ENCODE data around the gene CDC42BPG. TPM values are rescaled to one million over a fixed set of nuclear protein-coding genes. Genes with fewer than 3 reads are reported as not detected.
"Not testable (repeated sequence)": the region's sequence is repeated elsewhere in the genome, so short reads cannot be mapped to it uniquely, and the experiment has no call there.

Gene CDC42BPG
- total RNA-seq, 1 donor from 2014 or later = 37.1 TPM

GRCh38 chr11:64850979-64851567, 6.6 kb upstream of the CDC42BPG start:
- no peak for DNase-seq (ENCODE audit: low spot score)

DNA sequence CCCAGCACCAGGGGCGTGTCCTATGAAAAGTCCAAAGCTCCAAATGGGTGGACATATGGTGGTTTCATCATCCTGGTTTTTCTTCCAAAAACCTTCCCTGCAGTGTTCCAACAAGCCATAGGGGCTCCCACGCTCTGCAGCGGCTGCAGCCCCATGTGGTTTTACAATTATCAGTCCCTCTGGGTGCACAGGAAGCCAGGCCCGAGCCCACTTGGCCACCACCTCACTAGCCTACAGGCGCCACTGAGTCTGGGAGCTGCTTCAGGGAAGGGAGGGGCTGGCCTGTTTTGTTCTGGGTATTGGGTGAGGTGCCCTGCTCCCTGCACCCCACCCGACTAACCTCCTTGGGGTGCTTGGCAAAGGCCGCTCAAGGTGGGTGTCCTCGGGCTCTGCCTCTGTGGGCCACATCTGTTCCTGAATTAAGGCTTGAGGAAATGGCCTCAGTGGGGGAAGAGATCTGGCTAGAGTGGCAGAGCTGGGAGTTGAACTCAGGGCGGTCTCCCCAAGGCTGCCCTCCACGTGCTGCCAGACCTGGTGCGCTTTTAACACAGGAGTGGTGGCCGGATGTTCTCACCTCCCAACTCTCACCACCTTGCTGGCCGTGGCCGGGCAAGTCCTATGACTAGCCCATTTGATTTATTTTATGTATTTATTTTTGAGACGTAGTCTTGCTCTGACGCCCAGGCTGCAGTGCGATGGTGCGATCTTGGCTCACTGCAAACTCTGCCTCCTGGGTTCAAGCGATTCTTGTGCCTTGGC, 5.3 kb upstream of the CDC42BPG start:
- no peak for DNase-seq (ENCODE audit: low spot score)

DNA sequence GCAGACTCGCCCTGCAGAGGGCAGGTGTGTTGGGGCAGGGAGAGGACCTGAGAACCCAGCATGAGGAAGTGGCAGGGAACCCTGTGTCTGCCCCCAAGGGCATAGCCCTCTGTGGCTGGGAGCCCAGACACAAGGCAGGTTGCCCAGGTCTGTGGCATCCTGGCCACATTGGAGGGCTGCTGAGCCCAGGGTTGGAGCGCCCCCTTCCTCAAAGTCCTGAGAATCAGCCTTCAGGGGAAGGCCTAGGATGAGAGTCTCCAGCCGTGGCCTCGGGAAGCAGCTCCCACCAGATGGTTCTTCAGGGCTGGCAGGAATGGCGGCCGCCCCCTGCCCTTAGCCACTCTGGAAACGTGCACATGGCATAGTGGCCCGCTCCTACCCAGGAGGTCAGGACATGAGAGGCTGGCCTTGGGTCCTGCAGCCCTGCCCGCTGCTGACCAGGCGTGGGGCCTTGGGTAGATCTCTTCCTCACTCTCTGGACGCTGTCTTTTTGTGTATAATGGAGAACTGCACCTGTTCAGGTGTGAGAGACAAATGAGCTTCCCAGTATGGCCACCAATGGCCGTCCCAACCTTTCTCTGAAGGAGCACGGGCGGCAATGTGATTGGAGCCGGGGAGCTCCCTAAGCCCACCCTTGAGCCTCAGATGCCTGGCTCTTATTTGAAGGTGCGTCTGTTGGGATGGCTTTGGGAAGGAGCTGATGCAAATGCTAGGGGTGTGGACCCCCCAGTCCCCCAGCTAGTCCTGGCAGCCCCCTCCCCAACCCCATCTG, 4.6 kb upstream of the CDC42BPG start:
- DNase-seq (ENCODE audit: low spot score) = peak; percentile 87

DNA sequence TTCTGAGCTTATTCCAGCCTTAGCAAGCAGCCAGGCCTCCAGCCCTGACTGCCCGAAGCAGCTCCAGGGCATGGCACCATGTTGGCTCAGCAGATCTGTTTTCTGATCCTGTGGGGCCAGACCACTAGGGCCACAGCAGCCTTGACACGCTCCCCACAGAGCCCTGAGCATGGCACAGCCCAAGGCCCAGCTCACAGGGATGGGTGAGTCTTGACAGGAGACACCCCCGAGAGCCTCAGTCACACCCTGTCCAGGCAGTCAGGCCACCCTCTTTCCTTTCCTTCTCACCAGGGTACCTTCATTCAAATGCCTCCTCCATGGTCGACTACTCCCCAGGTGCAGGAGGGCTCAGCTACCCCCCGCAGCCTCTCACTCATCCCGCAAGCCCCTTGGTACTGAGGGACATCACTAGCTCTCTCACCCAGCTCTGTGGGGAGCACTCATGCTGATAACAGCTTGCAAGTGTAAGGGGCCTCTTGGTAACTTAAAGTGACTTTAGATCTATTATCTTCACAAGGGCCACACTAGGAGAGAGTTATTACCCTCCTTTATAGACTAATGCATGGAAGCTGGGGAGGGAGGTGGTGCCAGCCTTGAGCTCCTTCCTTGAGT, 3.9 kb upstream of the CDC42BPG start:
- no peak for DNase-seq (ENCODE audit: low spot score)

DNA sequence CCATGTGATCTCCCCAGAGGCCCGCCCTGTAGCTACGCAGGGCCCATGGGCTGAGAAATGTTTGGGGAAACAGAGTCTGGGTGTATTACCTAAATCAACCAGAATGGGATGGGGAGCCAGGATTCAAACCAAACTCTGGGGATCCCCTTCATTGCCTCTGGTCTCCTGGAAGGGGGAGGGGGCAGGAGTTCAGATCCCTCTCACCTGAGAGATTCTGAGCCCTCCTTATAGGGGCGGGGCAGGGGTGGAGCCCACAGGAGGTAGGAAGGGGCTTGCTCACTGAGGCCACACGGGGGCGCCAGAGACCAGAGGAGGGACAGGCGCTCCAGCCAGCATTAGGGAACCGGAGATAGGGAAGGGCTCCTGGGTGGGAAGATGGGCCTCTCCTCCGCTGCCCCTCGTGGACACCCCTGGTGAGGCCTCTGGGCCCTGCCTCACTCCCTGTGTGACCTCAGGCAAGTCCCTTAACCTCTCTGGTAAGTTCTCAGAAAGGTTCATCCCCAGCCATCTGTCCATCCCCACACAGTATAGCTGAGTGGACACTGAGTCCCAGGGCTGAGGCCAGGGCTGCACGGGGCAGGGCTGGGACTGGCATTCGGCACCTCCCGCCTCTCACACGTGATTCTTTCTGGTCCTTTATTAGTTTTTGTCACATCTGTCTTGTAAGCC, 2.7 kb upstream of the CDC42BPG start:
- DNase-seq (ENCODE audit: low spot score) = peak; percentile 88

DNA sequence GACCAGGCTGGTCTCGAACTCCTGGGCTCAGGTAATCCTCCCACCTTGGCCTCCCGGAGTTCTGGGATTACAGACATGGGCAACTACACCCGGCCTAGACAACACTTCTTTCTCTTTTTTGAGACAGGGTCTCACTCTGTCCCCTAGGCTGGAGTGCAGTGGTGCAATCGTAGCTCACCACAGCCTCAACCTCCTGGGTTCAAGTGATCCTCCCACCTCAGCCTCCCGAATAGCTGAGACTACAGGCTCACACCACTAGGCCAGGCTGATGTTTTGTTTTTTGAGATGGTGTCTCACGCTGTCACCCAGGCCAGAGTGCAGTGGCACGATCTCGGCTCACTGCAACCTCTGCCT, 1.3 kb upstream of the CDC42BPG start:
- not testable (repeated sequence) for DNase-seq (ENCODE audit: low spot score)

GRCh38 chr11:64845129-64845775, 799 bp upstream of the CDC42BPG start:
- DNase-seq (ENCODE audit: low spot score) = no peak

GRCh38 chr11:64843686-64844329, 645 bp downstream of the CDC42BPG start:
- no peak for DNase-seq (ENCODE audit: low spot score)

DNA sequence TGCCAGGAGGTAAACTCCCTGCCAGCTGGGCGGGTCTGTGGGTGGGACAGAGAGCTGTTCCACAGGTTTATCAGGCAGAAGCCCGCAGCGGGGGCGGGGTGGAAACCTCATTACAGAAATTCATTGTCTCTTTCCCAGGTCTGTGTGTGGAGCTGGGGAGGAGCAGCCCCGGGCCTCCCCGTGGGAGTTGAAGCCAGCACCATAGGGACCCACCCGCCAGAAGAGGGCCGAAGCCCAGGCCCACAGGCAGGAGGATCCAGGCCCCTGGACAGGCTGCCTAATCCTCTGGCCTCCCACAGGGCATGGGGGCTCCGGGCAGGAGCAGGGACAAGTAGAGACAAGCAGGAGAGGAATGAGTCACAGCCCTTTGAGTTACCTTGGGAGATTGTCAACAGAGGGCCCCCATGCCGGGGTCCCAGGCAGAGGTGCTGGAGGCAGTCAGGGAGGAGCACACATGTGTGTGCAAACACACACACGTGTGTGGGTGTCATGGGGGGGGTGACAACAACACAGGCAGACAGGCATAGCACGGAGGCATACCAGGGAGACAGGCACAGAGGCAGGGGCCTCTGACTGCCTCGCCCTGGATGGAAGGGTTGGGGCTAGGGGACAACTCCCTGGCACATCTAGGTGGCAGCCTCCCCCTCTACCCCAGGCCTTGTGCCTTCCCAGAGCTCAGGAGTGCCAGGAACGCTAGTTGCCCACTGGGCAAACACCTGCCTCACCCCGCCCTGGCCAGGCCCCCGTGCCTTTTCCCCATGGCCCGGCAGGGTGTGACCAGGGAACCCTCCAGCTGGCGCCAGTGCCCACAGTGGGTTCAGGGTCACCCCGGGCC, 1.4 kb downstream of the CDC42BPG start:
- DNase-seq (ENCODE audit: low spot score) = peak; percentile 55

GRCh38 chr11:64842366-64842759, 2.1 kb downstream of the CDC42BPG start:
- DNase-seq (ENCODE audit: low spot score) = no peak

DNA sequence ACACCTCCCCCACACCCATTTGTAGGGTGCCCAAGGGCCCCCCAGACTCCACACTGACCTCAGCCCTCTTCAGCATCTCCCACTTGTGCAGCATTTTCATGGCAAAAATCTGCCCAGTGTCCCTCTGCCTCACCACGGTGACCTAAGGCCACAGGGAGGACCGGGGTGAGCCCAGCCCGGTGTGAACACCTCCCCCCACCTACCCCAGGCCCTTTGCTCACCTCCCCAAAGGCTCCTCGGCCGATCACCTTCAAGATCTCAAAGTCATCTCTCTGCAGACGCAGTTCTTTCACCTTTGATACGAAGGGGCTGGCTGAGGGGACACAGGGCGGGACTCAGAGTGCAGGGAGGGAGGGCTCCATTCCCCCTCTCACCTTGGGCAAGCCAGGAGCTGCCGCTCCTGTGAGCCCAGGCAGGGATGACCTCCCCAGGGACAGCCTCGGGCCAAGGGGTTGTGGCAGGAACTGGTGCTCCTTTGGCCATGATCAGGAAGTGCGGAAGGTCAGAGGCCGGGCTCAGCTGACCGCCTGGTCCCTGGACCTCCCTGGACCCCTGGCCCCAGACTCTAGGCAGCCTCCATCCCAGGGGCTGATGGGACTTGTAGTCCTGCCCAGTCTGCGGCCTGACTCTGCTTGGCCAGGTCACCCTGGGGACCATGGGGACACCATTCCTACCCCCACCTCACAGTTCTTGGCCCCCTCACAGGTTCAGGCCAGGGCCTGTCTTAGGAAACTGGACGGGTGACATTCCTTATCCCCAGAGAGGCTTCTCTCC, 2.7 kb downstream of the CDC42BPG start:
- DNase-seq (ENCODE audit: low spot score) = no peak

- no peak for DNase-seq (ENCODE audit: low spot score)
Observed at GRCh38 chr11:64839887-64840782, 4.3 kb downstream of the CDC42BPG start.

GRCh38 chr11:64839335-64839734, 5.1 kb downstream of the CDC42BPG start:
- DNase-seq (ENCODE audit: low spot score) = no peak

DNA sequence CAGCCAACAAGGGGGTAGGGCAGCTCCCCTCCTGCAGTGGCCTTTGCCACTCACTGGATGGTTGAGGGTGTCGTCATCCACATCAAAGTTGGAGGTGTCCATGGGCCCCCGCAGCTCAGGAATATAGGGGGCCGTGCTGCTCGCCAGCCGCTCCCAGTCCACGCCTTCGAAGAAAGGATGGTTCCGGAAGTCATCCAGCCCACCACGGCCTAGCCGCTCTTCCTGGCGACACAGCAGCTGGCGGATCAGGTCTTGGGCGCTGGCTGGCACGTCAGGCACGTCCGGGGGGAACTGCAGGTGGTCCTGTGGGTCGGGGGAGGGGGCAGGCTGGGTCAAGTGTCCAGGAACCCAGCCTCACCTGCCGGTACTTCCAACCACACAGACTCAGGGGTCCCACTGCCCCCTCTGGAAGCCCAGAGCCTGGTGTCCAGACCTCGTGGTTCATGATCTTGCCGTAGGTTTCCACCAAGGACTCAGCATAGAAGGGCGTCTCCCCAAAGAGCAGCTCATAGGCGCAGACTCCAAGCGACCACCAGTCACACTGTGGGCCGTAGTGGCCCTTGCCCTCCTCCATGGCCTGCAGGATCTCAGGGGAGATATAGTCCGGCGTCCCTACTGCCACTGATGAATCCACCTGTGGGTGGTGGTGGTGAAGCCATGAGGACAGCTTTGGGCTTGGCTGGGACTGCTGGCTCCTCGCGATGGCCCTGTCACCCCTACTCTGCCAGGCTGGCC, 5.7 kb downstream of the CDC42BPG start:
- DNase-seq (ENCODE audit: low spot score) = no peak

DNA sequence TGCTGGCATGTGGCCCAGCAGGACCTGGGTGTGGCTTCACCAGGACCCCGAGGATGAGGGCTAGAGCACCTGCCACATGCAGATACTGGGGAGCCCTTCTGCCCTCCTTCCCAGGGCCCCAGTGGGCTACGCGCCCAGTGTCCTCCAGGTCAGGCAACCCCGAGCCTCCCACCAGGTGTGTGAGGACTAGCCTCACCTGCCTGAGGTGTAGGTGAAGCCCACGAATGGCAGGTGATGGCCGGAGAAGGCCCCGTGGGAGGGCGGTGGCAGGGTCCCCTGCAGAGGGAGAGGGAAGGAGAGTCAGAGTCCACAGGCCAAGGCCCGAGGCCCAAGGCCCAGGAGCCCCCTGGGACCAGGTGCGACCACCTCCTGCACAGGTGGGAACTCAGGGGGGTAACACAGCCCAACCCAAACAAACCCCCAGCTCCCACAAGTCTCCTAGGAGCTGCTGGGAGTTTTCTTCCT, 6.5 kb downstream of the CDC42BPG start:
- DNase-seq (ENCODE audit: low spot score) = no peak

DNA sequence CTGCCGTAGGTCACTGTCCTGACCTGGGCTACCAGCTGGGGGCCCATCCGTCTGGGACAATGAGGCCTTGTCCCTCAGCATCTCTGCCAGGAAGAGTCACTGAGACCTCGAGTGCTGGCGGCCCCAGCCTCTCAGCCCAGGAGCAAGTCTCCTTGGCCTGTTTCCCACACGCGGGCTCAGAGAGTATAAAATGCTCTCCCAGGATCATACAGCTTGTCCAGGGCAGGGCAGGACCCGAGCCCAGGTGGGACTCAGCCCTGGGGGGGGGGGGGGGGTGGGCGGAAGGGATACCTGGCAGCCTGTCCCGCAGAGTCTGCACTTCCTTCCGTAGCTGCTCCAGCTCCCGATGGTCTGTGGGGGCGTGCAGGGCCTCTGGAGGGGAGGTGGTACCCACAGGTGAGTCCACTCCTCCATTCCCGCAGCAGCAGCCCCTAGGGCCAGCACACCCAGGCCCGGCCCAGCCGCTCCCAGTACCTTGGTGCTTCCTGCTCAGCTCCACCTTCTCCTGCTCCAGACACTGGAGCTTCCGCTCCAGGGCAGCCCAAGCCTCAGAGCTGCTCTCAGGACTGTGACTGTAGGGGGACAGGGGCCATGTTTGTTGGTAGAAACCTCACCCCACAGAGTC, 7.9 kb downstream of the CDC42BPG start:
- DNase-seq (ENCODE audit: low spot score) = no peak
